GM23338 (cell line): ENCODE measurements around the gene ANAPC4.

Experiments
- CTCF ChIP-seq, 2 experiments: fragments of 200-600 bp in 1 of 2; sonication (generic) in 1 of 2; conservative IDR thresholded peaks; 2 replicates each; pipeline versions ENCODE4 v1.5.1 to v1.6.1; 2016 to 2017; ENCODE audit warnings: antibody characterized with exemption in 2 of 2, low read depth in 2 of 2, mild to moderate bottlenecking in 2 of 2, moderate library complexity in 1 of 2
- JUNB ChIP-seq: IDR thresholded peaks from one replicate; pipeline ENCODE4 v1.6.1; 2016; ENCODE audit warnings: antibody characterized with exemption; ENCODE audit not compliant: unreplicated experiment

GRCh38 chr4:25386926-25387325 is 9.9 kb downstream of the ANAPC4 start:
- TF ChIP-seq JUNB (no peak), CTCF (conservative IDR thresholded peaks at IDR 0.05; ENCODE audit: low read depth in 2 of 2) (no peak)
